GM18951 (cell line): Measurements from ENCODE around the gene MORC1.

Source experiments
- POLR2A ChIP-seq: IDR thresholded peaks from 4 replicates; pipeline ENCODE4 v1.6.1; 2011; ENCODE audit warnings: mild to moderate bottlenecking; ENCODE audit not compliant: insufficient read length, insufficient read depth; ENCODE audit errors: extremely low read depth
- in situ Hi-C: fragments of 300-500 bp; cut with MboI; formaldehyde crosslinking; loops from one replicate; pipeline ENCODE4 v1.12.0; 2022; ENCODE audit warnings: low sequenced_read_pairs, mixed read lengths, inconsistent platforms; ENCODE audit not compliant: unreplicated experiment

MORC1 gene

GRCh38 chr3:109035082-109035481 is 82.9 kb downstream of the MORC1 start:
- no peak for TF ChIP-seq POLR2A
- in situ Hi-C loops = no loop called here

GRCh38 chr3:109033000-109033660 is 84.8 kb downstream of the MORC1 start:
- in situ Hi-C loops = no loop called here

GRCh38 chr3:109028753-109029152 is 89.2 kb downstream of the MORC1 start:
- no peak for TF ChIP-seq POLR2A
- in situ Hi-C loops = no loop called here

More at GRCh38 chr3:109033000-109033660, 84.8 kb downstream of the MORC1 start:
- TF ChIP-seq POLR2A = no peak

DNA sequence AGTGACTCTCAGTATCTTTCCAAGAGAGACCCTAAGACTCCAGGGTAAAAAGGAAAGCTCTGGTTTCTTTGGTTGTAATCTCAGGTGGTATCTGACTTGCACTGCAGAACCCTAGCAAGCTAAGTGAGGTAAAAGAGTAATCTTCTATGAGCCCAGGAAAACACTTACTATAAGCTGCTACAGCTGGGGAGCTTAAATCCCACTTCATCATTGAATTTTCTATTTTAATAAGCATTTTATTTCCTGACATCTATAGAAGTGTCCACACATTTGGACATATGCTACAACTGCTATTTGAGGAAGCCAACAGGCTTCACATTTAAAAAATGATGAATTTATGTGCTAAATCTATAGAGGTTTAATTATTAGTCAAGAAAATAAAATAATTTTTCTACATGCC is 91.1 kb downstream of the MORC1 start:
- TF ChIP-seq POLR2A = no peak
- in situ Hi-C loops = no loop called here

DNA sequence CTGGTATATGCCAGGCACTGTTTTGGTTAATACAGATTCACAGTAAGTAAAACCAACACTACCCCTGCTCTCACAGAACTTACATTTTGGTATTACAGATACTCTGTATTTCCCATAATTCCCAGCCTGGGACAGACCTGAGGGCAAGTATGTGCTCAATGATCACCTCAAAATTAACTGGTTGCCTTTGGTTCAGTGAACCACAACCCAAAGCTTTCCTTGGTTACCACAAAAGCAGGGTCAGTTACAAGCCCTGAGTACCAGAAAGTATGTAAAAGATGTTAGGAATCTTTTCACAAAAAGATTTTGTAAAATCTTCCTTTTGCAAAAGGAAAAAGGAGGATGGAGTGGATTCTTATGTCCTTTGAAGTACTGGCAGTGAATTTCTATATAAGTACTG is 92.0 kb downstream of the MORC1 start:
- in situ Hi-C loops = no loop called here
- TF ChIP-seq POLR2A = no peak

DNA sequence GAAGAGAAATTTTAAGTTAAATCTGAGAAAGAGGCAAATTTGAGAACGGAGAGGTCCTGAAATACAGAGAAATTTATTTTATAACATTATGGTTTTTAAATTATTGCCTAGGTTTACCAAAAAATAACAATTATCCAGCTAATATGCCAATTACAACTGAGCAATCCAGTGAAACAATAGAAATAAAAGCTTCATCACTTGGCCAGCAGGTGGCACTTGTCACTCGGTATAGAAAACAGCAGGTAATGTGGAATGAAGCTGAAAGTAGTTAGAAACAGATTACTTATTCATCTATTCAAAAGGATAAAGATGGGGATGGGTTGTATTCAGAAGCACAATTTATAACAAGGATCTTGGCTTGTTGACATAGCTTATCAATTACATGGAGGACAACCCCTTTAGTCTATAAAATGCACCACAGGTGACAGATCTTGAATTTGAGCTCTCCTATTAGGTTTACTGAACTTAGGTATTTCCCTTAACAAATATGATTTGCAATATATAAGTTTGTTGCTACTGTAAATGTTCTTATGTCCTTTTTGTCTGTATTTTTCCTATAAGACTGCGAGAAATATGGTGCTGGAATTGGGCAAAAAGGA is 94.2 kb downstream of the MORC1 start:
- in situ Hi-C loops = loop anchor here (5.0 kb wide), 1 partner anchor 59 kb away; no protein-coding TSS in a partner anchor
- no peak for TF ChIP-seq POLR2A

GRCh38 chr3:109023167-109023566 is 94.8 kb downstream of the MORC1 start:
- in situ Hi-C loops = loop anchor here (5.0 kb wide), 1 partner anchor 59 kb away; no protein-coding TSS in a partner anchor
- no peak for TF ChIP-seq POLR2A

DNA sequence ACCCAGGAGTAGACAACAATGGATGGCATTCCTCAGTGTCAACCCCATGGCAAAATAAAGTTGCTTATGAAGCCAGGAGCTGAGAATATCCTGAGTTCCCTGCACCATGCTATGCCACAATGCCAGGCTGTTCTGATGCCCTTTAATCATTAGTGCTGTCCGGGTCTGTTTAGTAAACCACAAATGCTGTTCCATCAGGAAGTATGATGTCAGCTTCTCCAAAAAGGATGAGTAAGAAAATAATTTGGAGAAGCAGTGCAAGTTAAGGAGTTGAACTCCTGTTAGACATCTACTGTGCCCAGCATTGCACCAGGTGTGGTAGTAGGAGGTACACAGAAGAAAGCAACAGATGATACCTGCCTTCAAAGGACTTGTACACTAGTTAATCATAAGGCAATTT is 96.4 kb downstream of the MORC1 start:
- in situ Hi-C loops = loop anchor here (5.0 kb wide), 1 partner anchor 61 kb away; no protein-coding TSS in a partner anchor
- no peak for TF ChIP-seq POLR2A

GRCh38 chr3:109018828-109019227 is 99.1 kb downstream of the MORC1 start:
- no peak for TF ChIP-seq POLR2A
- in situ Hi-C loops = no loop called here

GRCh38 chr3:109005443-109005842 is 112.5 kb downstream of the MORC1 start:
- TF ChIP-seq POLR2A = no peak
- in situ Hi-C loops = no loop called here

GRCh38 chr3:108998436-108998835 is 119.5 kb downstream of the MORC1 start:
- no peak for TF ChIP-seq POLR2A
- in situ Hi-C loops = no loop called here

- in situ Hi-C loops = no loop called here
- no peak for TF ChIP-seq POLR2A
These were observed 132.1 kb downstream of the MORC1 start for GRCh38 chr3:108985844-108986243.

- in situ Hi-C loops = no loop called here
- TF ChIP-seq POLR2A = no peak
These were observed 134.9 kb downstream of the MORC1 start for GRCh38 chr3:108983051-108983450.

DNA sequence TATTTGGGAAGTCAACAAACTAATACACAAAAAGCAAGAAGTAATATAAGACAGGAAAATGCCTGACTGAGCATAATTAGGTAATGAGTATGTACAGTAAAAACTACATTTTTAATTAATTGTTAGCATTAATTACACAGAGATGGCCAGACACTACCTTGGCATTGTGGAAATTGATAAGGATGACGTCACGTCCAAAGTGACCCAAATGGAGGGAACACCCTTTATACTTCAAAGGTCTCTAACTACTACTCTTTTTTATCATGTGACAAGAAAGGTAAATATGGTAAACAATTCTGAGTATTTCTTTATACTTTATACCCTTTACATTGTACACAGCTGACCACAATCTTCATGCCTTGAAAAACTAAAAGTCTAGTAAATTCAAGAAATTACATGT is 141.9 kb downstream of the MORC1 start:
- TF ChIP-seq POLR2A = no peak
- in situ Hi-C loops = no loop called here

DNA sequence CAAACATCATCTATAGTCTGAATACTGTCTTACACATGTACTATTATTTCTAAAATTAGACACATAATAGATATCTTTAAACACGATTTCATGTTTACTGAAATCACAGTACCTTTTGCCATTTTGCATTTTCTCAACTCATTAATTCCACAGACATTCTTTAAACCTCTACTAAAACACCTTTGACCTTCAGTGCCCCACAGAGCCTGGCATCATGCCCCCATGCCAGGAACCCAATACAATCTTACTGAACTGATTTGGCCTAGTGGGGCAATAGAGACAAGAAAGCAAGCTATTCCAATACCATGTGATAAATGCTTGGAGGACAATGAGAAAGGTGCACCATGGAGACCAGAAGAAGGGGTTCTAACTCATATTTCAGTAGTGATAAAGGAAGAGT is 144.9 kb downstream of the MORC1 start:
- in situ Hi-C loops = no loop called here
- no peak for TF ChIP-seq POLR2A

- TF ChIP-seq POLR2A = no peak
- in situ Hi-C loops = no loop called here
These were observed 145.5 kb downstream of the MORC1 start for GRCh38 chr3:108972482-108972881.
